Fibroblast of lung (primary cell): Measurements from ENCODE around the gene CWC27. TPM values are rescaled to one million over a fixed set of nuclear protein-coding genes. Genes with fewer than 3 reads are reported as not detected.

Source experiments
- DNase-seq, 2 donors: peaks; one replicate each; pipeline versions ENCODE4 v3.0.0 to v3.0.0-alpha.2; 2010; ENCODE audit warnings: low read depth in 2 of 2
- H2AFZ ChIP-seq: 2 replicates; pipeline ENCODE4 v1.5.1; 2012; ENCODE audit warnings: low read length, control low read depth, inconsistent platforms
- H3K27ac ChIP-seq: 2 replicates; pipeline ENCODE4 v1.5.1; 2011; ENCODE audit warnings: low read length, control low read depth; ENCODE audit not compliant: insufficient read depth
- H3K27me3 ChIP-seq: 2 replicates; pipeline ENCODE4 v1.5.1; 2011; ENCODE audit warnings: mild to moderate bottlenecking, low read length; ENCODE audit not compliant: control insufficient read depth, insufficient read depth
- H3K36me3 ChIP-seq: 2 replicates; pipeline ENCODE4 v1.5.1; 2011; ENCODE audit warnings: low read length; ENCODE audit not compliant: control insufficient read depth, insufficient read depth
- H3K4me1 ChIP-seq: 2 replicates; pipeline ENCODE4 v1.5.1; 2011; ENCODE audit warnings: low read length; ENCODE audit not compliant: control insufficient read depth, insufficient read depth; ENCODE audit errors: extremely low read depth
- H3K4me2 ChIP-seq: 2 replicates; pipeline ENCODE4 v1.5.1; 2011; ENCODE audit warnings: low read length, control low read depth; ENCODE audit not compliant: insufficient read depth; ENCODE audit errors: extremely low read depth
- H3K4me3 ChIP-seq, 4 experiments: fragments of 200-600 bp in 1 of 4; sonication (generic) in 1 of 4; replicated peaks in 1 of 4; 2 replicates each; pipeline ENCODE4 v1.5.1; 2011 to 2016; ENCODE audit warnings: low read length in 4 of 4, low read depth in 3 of 4, mild to moderate bottlenecking in 3 of 4, control low read depth in 2 of 4, inconsistent platforms in 1 of 4, mixed read lengths in 1 of 4; ENCODE audit not compliant: insufficient read depth in 1 of 4; ENCODE audit errors: control extremely low read depth in 1 of 4
- H3K79me2 ChIP-seq: 2 replicates; pipeline ENCODE4 v1.5.1; 2012; ENCODE audit warnings: mild to moderate bottlenecking, low read length, inconsistent platforms; ENCODE audit not compliant: control insufficient read depth, insufficient read depth
- H3K9ac ChIP-seq: 2 replicates; pipeline ENCODE4 v1.5.1; 2011; ENCODE audit warnings: mild to moderate bottlenecking, low read length, control low read depth; ENCODE audit not compliant: insufficient read depth
- H3K9me3 ChIP-seq: 2 replicates; pipeline ENCODE4 v1.5.1; 2012; ENCODE audit warnings: low read depth, low read length; ENCODE audit not compliant: control insufficient read depth, insufficient read depth
- H4K20me1 ChIP-seq: 2 replicates; pipeline ENCODE4 v1.5.1; 2011; ENCODE audit warnings: low read length; ENCODE audit not compliant: control insufficient read depth, insufficient read depth; ENCODE audit errors: extremely low read depth
- EZH2 ChIP-seq: IDR thresholded peaks from 2 replicates; pipeline ENCODE4 v1.5.1; 2012; ENCODE audit warnings: low read length, control low read depth, mild to moderate bottlenecking; ENCODE audit errors: missing control alignments
- polyA plus RNA-seq, 2 donors: library from polyadenylated mRNA; depleted of rRNA in 1 of 2; stranded (reverse) in 1 of 2; unstranded in 1 of 2; fragments of >200 nt; gene quantifications; 2 replicates each; pipeline ENCODE4 v1.2.1, GENCODE V29; 2011 to 2012; ENCODE audit warnings: missing spikeins in 1 of 2
- total RNA-seq: library from RNA; depleted of rRNA; stranded (reverse); fragments of >200 nt; gene quantifications from 2 replicates; pipeline ENCODE4 v1.2.1, GENCODE V29; 2014
- TF ChIP-seq, protein P1 (sequence below), 2 donors: IDR thresholded peaks in 1 of 2; conservative IDR thresholded peaks in 1 of 2; 1 replicate in 1 of 2; 2 replicates in 1 of 2; pipeline ENCODE4 v1.5.1; 2011 to 2012; ENCODE audit warnings: low read length in 2 of 2, control low read depth in 1 of 2, inconsistent platforms in 1 of 2, low read depth in 1 of 2, mild to moderate bottlenecking in 1 of 2

Gene CWC27
- total and polyA plus RNA-seq, 2 donors (not counting 1 experiment from before 2014, with no cell fraction given): 17.3 to 37.5 TPM

DNA sequence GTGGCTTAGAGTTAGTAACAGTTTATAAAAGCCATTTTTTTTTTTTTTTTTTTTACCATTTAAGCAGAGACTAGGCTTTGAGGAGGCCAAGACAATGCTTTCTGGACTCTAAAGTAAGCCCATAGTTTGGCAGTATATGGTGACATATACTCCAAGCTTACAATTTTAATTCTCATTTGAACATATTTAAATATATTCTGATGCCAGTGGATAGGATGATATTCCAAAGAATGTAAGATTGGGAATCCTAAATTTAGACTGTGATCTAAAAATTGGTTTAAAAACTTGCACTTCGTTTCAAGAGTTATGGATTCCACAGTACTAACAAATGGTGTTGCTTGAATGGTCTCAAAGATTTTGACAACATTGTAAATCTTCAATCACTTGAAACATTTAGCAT lies 112.1 kb downstream of the CWC27 start:
- Histone ChIP-seq H3K36me3 (no peaks in the 10 kb centered on the region), H4K20me1 (no peaks in the 10 kb centered on the region), H3K9me3 (no peaks in the 10 kb centered on the region), H2AFZ (no peak overlapping the region), H3K79me2 (no peaks in the 10 kb centered on the region), H3K4me3 (no peak overlapping the region), H3K27me3 (no peaks in the 10 kb centered on the region), H3K27ac (no peak overlapping the region), H3K9ac (no peak overlapping the region), H3K4me1 (no peaks in the 10 kb centered on the region), H3K4me2 (no peak overlapping the region)
- no peak for TF ChIP-seq EZH2
- TF ChIP-seq, protein P1, sequence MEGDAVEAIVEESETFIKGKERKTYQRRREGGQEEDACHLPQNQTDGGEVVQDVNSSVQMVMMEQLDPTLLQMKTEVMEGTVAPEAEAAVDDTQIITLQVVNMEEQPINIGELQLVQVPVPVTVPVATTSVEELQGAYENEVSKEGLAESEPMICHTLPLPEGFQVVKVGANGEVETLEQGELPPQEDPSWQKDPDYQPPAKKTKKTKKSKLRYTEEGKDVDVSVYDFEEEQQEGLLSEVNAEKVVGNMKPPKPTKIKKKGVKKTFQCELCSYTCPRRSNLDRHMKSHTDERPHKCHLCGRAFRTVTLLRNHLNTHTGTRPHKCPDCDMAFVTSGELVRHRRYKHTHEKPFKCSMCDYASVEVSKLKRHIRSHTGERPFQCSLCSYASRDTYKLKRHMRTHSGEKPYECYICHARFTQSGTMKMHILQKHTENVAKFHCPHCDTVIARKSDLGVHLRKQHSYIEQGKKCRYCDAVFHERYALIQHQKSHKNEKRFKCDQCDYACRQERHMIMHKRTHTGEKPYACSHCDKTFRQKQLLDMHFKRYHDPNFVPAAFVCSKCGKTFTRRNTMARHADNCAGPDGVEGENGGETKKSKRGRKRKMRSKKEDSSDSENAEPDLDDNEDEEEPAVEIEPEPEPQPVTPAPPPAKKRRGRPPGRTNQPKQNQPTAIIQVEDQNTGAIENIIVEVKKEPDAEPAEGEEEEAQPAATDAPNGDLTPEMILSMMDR (conservative IDR thresholded peaks at IDR 0.05 in 1 of 2, IDR thresholded peaks at IDR 0.05 in 1 of 2; ENCODE audit: low read depth in 1 of 2, low read length in 2 of 2): no peak
- DNase-seq: no peak

DNA sequence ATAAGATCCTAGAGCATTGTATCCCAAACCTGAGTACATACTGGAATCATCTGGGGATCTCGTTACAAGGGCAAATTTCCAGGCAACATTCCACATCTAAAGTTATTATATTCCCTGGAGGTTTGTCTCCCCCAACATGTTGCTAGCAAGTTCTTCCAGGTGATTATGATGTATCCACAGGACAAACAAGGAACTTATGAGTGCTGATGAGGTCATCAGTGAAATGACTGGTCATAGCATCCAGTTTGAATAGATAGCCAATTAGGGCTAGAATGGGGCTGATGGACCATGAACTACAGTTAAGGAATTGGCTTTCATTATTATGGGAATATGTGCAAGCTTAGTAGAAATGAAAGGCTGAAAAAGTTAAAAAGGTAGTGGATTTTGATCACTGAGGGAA lies 115.2 kb downstream of the CWC27 start:
- TF ChIP-seq, protein P1 (conservative IDR thresholded peaks at IDR 0.05 in 1 of 2, IDR thresholded peaks at IDR 0.05 in 1 of 2; ENCODE audit: low read depth in 1 of 2, low read length in 2 of 2): no peak
- TF ChIP-seq EZH2: no peak
- DNase-seq: no peak
- H2AFZ ChIP-seq: no peak overlapping the region
- H4K20me1 ChIP-seq: no peaks in the 10 kb centered on the region
- H3K4me1 ChIP-seq: no peaks in the 10 kb centered on the region
- no peak overlapping the region for H3K9ac ChIP-seq
- H3K27me3 ChIP-seq: no peaks in the 10 kb centered on the region
- H3K4me3 ChIP-seq: no peak overlapping the region
- no peak overlapping the region for H3K4me2 ChIP-seq
- no peaks in the 10 kb centered on the region for H3K36me3 ChIP-seq
- H3K79me2 ChIP-seq: no peaks in the 10 kb centered on the region
- no peak overlapping the region for H3K27ac ChIP-seq
- H3K9me3 ChIP-seq: no peaks in the 10 kb centered on the region

DNA sequence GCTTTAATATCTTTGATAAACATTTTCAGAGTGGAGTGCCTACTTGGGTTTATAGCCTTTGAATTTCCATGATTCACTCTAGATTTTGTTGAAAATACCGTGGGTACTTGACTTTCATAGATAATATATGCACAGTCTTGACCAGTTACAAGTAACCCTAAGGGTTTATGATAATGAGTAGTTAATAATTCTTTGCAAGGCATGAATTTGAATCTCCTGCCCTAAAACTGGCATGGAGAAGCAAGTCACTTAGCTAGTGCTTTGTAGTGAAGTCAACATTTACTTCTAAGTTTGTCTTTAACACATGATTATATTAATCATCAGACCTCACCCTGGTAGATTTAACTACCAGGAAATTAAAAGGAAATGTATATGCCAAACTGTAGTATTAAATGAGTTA lies 115.8 kb downstream of the CWC27 start:
- Histone ChIP-seq H3K27me3 (no peaks in the 10 kb centered on the region), H3K27ac (no peak overlapping the region), H3K79me2 (no peaks in the 10 kb centered on the region), H3K4me1 (no peaks in the 10 kb centered on the region), H3K9ac (no peak overlapping the region), H4K20me1 (no peaks in the 10 kb centered on the region), H3K36me3 (no peaks in the 10 kb centered on the region), H3K9me3 (no peaks in the 10 kb centered on the region), H3K4me2 (no peak overlapping the region), H3K4me3 (no peak overlapping the region), H2AFZ (no peak overlapping the region)
- DNase-seq: no peak
- TF ChIP-seq EZH2: no peak
- TF ChIP-seq, protein P1 (conservative IDR thresholded peaks at IDR 0.05 in 1 of 2, IDR thresholded peaks at IDR 0.05 in 1 of 2; ENCODE audit: low read depth in 1 of 2, low read length in 2 of 2): no peak
